GM18505 (cell line): ENCODE results near the gene EHD4.

Source experiments
- ATAC-seq: cut with Tn5 transposase; IDR thresholded peaks from one replicate; pipeline ENCODE4 v1.9.1; 2021; ENCODE audit not compliant: unreplicated experiment
- POLR2A ChIP-seq: IDR thresholded peaks from 4 replicates; pipeline ENCODE4 v1.6.1; 2011; ENCODE audit warnings: borderline replicate concordance; ENCODE audit not compliant: insufficient read depth, insufficient read length; ENCODE audit errors: extremely low read depth

EHD4 gene

DNA sequence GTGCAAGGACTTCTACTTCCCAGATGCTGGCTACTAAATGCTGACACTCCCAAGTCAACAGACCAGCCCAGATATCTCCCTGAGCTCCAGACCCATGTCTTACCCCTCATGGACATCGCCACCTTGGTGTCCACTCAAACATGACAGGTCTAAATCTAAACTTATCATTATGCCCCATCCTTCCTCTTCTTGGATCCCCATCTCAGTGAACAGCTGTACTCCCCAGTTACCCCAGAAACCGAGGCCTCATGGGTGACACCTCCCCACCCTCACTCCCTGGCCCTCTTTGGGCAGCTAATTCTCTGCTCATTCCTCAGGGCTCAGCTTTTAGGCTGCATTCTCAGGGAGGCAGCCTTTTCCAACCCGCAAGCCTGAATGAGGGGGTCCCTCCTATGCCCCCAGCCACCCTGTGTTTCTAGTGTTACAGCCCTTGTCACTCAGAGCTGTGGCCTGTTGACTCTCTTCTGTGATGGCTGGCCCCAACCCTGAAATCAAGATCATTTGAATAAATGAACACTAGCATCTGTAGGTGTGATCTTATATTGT is 5.4 kb downstream of the EHD4 start:
- ATAC-seq: no peak
- no peak for TF ChIP-seq POLR2A

DNA sequence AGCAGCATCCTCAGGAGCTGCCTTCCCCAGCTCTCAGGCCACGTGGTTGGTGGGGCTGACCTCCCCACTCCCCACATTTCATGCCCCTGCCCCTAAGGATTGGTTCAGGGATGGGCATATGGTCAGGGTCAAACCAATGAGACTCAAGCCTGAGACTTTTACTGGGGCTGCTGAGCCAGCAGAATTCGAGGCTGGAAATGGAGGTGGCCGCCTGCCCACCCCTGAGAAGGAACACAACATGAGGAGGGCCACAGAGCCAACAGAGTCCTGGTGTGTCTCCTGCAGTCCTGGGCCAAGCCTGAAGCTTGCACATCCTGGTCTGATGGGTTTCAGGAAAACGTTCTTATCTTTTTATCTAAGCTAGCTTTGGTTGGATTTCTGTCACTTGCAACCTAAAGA is 5.9 kb downstream of the EHD4 start:
- no peak for ATAC-seq
- no peak for TF ChIP-seq POLR2A

DNA sequence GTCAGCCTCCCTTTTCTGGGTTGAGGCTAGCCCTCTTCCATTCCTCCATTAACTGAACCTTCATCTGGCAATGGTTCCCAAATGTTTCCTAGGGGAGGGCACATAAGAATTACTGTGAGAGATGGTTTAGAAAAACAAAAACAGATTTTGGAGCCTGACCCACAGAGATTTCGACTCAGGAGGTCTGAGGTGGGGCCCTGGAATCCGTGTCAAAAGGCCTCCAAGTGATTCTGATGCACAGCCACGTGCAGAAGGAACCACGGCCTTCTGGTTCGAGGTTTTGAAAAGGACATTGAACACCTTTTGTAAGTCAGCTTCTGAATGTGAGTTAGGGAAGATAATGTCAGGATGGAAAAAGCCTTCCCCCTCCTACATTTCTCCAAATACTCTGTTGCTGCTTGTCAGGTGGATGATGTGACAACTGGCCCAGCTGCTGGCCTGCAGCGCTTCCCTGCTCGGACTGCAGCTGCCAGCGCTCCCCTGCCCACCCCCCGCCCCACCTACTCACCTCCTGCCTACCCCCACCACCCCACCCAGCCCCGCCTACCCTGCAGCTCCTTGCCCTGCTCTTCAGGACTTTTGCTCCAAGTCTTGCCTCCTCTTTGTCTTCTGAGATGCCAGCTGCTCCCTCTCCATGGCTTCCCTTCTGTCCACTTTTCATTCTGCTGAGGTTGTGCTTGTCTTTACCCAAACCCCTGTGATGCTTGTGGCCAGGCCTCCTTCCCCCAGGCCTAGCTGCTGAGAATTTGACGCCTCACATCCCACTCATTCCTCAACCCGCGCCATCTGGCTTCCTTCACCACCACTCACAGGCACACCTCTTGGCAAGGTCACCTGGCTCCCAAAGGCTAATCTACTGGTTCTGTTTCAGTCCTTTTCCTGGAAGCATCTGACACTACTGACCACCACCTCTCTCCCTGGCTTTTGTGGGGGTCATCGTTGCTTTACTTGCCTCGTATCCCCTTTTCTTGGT is 6.6 kb downstream of the EHD4 start:
- ATAC-seq: no peak
- no peak for TF ChIP-seq POLR2A

DNA sequence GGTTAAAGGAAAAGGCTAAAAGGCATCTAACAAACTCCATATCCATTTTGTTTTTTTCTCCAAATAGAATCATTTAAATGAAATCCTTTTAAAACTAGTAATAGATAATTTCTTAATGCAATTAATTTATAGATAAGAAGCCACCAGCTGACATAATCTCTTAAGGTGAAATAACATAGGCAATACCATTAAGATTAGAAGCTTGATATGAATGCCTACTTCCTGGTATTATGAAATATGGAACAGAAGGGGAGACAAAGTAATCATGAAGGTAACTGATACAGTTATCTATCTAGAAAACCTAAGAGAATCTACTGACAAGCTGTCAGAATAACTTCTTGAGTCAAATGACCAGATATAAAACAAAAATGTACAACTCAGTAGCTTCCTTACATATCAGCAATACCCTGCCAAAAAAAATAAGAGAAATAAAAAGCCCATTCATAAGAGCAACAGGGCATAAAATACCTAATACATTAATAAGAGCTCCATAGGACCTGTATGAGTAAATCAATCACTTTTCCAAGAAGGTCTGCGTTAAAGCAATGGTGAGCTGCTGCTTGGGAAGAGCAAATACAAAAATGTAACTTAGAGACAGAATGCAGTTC is 10.7 kb downstream of the EHD4 start:
- no peak for ATAC-seq
- TF ChIP-seq POLR2A: no peak

DNA sequence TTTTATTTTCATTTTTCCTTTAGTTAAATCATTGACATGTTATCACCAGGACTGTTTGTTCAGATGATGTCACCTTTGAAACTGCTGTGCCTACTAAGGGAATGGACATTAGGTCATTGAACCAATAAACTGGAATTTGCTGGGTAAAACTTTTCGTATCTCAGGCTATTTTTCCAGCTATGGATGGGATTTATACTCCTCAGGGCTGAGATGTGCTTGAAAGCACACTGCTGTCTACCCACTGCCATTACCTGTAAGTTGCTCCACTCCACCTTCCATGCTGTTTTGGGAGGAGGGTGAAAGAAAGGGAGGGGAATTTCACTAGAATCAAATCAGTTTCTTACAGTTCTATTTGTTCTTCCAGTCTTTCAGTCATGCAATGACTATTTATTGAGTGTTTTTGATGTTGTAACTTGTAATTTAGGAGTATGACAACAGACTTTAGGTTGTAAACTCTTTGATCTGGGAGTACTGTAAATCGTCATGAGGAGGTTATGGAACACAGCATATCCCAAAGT is 11.3 kb downstream of the EHD4 start:
- TF ChIP-seq POLR2A: no peak
- ATAC-seq: no peak

DNA sequence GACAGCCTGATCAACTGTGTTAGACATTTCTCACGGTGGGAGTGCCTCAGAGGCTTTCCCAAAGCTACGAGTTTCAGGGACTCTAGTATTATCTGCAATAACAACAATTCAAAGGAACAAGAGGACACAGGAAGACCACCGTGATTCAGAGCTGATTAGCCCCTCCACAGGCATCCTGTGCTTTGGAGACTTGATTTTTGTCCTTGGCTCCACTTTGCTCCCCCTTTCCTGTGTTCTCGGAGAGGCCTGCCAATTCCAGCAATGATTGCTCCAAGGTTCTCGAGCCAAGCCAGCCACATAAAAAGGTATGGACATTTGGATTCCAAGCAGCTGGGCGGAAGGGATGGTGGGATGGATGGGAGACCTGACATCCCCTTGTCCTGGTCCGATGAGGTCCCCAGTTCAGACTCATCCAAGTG is 14.3 kb downstream of the EHD4 start:
- ATAC-seq: no peak
- TF ChIP-seq POLR2A: no peak

DNA sequence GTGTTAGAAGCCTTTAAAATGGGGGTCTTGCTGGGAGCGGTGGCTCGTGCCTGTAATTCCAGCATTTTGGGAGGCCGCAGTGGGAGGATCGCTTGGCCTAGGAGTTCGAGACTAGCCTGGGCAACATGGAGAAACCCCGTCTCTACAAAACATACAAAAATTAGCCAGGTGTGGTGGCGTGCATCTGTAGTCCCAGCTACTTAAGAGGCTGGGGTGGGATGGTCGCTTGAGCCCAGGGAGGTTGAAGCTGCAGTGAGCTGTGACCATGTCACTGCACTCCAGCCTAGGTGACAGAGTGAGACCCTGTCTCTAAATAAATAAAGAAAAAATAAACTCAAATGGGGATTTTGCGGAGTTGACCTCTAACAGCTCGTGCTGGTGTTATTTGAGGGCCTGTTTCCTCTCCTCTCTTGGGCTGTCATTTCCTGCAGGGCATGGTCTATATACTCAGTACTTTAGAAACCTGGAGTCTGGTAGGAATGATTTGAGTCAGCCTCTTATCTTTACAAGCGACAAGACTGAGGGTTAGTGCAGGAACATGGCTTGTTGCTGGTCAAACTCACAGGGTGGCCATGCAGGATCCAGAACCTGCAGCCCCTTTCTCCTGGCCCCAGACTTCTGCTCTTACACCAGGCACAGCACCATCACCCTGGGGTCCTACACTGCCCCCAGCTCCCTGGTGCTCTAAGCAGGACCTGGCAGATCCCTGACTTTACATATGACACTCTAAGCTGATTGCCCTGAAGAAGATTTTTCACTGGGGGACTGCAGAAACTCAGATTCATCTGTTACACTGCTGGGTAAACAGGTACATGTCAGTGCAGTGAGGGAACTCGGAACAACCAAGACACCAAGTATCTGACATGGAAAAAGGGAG is 15.1 kb downstream of the EHD4 start:
- peak; percentile 73 for ATAC-seq
- TF ChIP-seq POLR2A: no peak

DNA sequence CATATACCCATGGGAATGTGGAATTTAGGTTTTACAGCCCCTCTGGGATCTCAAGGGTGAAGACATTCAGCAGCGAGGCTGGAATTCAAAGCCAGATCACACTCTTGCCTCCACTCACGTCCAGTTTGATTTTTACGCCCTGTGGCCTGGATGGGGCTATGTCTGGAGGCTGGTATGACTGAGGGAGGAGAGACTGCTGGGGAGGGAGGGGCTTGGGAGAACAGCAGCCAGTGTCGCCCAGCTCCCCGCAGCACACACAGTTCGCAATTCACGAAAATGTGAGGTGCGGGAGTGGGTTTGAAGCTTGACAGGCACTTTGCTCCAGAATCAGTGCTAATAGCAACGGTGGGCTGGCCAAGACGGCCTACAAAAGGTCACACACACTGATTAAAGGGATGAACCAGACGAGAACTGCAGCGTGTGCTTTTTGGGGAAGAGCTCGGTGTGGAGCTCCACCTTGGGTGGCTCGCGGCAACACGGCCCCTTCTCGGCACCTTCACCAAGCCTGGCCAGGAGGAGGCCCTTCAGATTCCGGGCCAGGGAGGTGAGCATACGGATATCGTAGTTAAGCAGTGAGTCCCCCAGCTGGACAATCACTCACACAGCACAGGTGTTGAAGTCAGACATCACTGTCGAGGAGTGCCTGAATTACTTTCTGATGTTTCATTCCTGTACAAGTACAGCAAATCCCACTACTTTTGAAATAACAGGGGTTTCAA is 16.4 kb downstream of the EHD4 start:
- TF ChIP-seq POLR2A: peak; percentile 16
- no peak for ATAC-seq

DNA sequence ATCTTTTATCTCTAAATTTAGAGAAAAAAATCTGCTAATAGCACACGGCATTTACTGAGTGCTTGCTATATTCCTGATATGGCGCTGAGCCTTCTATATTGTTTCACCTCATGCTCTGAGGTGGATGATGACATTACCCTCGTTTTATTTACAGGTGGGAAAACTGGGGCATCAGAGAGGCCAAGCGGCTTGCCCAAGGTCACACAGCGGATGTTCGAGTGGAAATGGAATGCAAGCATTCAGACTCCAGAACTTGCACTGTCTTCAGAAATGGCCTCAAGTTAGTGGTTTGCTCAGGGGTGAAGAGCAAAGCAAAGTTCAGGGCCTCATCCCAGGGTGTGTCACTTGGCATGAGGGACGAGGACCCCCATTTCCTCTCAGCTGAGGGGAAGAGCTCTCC is 17.3 kb downstream of the EHD4 start:
- no peak for ATAC-seq
- no peak for TF ChIP-seq POLR2A

DNA sequence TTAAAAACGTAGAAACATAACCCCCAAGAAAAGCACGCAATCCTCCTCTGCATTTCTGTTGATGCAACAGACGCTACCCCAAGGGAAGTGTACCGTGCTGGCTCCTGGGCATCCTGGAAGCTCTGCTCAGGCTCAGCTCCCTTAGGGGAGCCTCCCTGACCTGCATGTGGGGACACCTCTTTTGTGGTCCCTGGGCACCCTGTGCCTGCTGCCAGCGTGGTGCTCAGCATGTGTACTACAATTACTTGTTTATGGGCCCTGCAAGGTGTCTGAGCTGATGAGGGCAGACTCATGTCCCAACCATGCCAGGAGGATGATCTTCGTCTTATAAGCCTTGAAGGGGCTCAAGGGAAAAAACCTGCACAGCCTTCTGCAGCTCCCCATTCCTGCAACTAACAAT is 18.3 kb downstream of the EHD4 start:
- no peak for TF ChIP-seq POLR2A
- no peak for ATAC-seq

DNA sequence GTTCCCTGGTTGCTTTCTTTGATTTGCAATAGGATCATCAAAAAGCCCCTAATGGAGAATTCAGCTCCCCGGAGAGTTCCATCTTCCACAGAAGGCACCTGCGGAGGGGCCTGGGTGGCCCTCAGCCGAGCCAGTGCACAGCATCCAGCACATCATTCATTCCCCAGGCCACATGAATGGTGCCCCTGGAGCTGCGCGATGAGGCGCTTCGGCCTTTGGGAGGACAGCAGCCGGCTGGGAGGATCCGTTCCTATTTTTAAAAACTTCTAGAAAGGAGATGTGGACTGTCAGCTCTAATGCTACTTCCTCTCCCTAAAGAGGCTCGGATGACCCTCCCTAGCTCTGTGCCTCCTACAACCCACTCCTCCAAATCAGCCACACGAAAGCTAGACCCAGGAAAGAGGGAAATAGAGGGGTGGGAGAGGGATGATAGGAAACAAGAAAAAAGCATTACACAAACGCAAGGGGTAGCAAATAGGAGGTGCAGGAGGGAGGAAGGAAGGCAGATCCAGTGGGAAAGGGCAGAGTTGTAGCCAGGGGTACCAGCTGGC is 20.3 kb downstream of the EHD4 start:
- no peak for TF ChIP-seq POLR2A
- no peak for ATAC-seq

DNA sequence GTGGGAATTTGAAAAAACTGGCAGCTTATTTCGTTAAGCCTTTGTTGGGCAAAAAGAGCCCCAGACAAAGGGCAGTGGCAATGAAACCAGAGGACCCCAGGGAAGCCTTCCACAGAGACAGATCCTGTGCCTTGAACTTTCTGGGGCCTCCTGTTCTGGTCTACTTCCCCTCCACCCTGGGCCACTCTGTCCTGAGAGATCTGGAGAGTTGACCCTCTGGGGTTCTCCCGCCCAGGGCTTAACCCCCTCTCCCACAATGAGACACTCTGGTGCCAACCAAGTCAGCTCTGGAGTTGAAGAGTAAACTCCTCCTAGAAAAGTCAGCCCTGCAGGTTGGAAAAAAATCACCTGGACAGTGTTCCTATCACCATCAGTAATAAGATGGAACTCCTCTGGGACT is 20.8 kb downstream of the EHD4 start:
- no peak for TF ChIP-seq POLR2A

More for the DNA sequence above, 20.8 kb downstream of the EHD4 start:
- ATAC-seq: no peak
